Endodermal cell (in vitro differentiated cells): ENCODE measurements around the gene SIK2. TPM values are rescaled to one million over a fixed set of nuclear protein-coding genes. Genes with fewer than 3 reads are reported as not detected.
"Not testable (repeated sequence)": the region's sequence is repeated elsewhere in the genome, so short reads cannot be mapped to it uniquely, and the experiment has no call there.

Source experiments
- DNase-seq: peaks from one replicate; pipeline ENCODE4 v3.0.0-alpha.2; 2017
- H3K27ac ChIP-seq: 2 replicates; pipeline ENCODE4 v1.5.1; 2013; ENCODE audit warnings: mild to moderate bottlenecking, low read depth, low read length, moderate library complexity
- H3K27me3 ChIP-seq: 2 replicates; pipeline ENCODE4 v1.6.1; 2013; ENCODE audit warnings: mild to moderate bottlenecking, low read length, moderate library complexity; ENCODE audit not compliant: insufficient read depth, control insufficient read depth, poor library complexity, severe bottlenecking
- H3K36me3 ChIP-seq: 2 replicates; pipeline ENCODE4 v1.7.0; 2013; ENCODE audit warnings: mild to moderate bottlenecking, low read length, moderate library complexity; ENCODE audit not compliant: control insufficient read depth, insufficient read depth
- H3K4me1 ChIP-seq: one replicate; pipeline ENCODE4 v1.7.0; 2013; ENCODE audit warnings: low read length; ENCODE audit not compliant: control insufficient read depth, insufficient read depth
- H3K4me3 ChIP-seq: 2 replicates; pipeline ENCODE4 v1.5.1; 2013; ENCODE audit warnings: mild to moderate bottlenecking, low read length, moderate library complexity
- H3K9ac ChIP-seq: 2 replicates; pipeline ENCODE4 v1.6.1; 2013; ENCODE audit warnings: mild to moderate bottlenecking, low read length, moderate library complexity; ENCODE audit not compliant: poor library complexity, severe bottlenecking; ENCODE audit errors: extremely low read depth
- H3K9me3 ChIP-seq: 2 replicates; pipeline ENCODE4 v1.6.1; 2013; ENCODE audit warnings: mild to moderate bottlenecking, low read length, moderate library complexity; ENCODE audit not compliant: control insufficient read depth
- H3K27ac Mint-ChIP-seq: 2 replicates; pipeline ENCODE4 v1.8.0; 2020; ENCODE audit warnings: mixed read lengths
- H3K27me3 Mint-ChIP-seq: 2 replicates; pipeline ENCODE4 v1.8.0; 2021; ENCODE audit warnings: mild to moderate bottlenecking, mixed read lengths; ENCODE audit not compliant: insufficient read depth
- H3K36me3 Mint-ChIP-seq: 2 replicates; pipeline ENCODE4 v1.8.0; 2020; ENCODE audit warnings: low read depth, mixed read lengths
- H3K4me1 Mint-ChIP-seq: 2 replicates; pipeline ENCODE4 v1.8.0; 2020; ENCODE audit warnings: mixed read lengths
- H3K4me3 Mint-ChIP-seq: 2 replicates; pipeline ENCODE4 v1.8.0; 2020; ENCODE audit warnings: mild to moderate bottlenecking, moderate library complexity, mixed read lengths
- H3K9me3 Mint-ChIP-seq: 2 replicates; pipeline ENCODE4 v1.8.0; 2020; ENCODE audit warnings: mild to moderate bottlenecking, mixed read lengths
- CTCF ChIP-seq: fragments of 200-600 bp; sonication (generic); conservative IDR thresholded peaks from 2 replicates; pipeline ENCODE4 v1.5.0; 2021; ENCODE audit warnings: antibody characterized with exemption, mild to moderate bottlenecking
- WGBS, 2 experiments: methylation state at CpG; one replicate each; pipeline versions ENCODE4 v1.1.5 to v1.1.7; 2013; ENCODE audit warnings: missing lambda C conversion rate in 2 of 2, mixed read lengths in 1 of 2; ENCODE audit not compliant: insufficient coverage in 1 of 2, insufficient read length in 1 of 2; 5-methylcytosine and 5-hydroxymethylcytosine counted together
- total RNA-seq, 2 donors: library from RNA; stranded (reverse); fragmentation: NEBNext Ultra II Directional in 1 of 2; extraction: Animal tissue kit (Norgen Biotek cat#: 25700) in 1 of 2; gene quantifications; 2 replicates in 1 of 2; 3 replicates in 1 of 2; pipeline ENCODE4 v1.2.1, GENCODE V29; 2021

Gene SIK2
- total RNA-seq, 2 donors from 2014 or later: 13.2 to 13.4 TPM

GRCh38 chr11:111645657-111646316 lies 43.5 kb downstream of the SIK2 start:
- H3K4me3 Mint-ChIP-seq: no peak overlapping the region
- no peaks in the 10 kb centered on the region for H3K27me3 Mint-ChIP-seq

GRCh38 chr11:111651336-111651735 lies 49.1 kb downstream of the SIK2 start:
- H3K9me3 ChIP-seq, H3K27ac Mint-ChIP-seq, DNase-seq, H3K9ac ChIP-seq, H3K4me3 Mint-ChIP-seq, H3K4me1 ChIP-seq, H3K27me3 Mint-ChIP-seq, H3K4me3 ChIP-seq, H3K27me3 ChIP-seq, H3K4me1 Mint-ChIP-seq, H3K36me3 Mint-ChIP-seq, H3K36me3 ChIP-seq, H3K9me3 Mint-ChIP-seq, H3K27ac ChIP-seq: not testable (repeated sequence)
- 95 to 100% methylated on average over 2 to 5 of the region's 5 CpGs for WGBS, 2 experiments

More at GRCh38 chr11:111645657-111646316, 43.5 kb downstream of the SIK2 start:
- TF ChIP-seq CTCF: no peak
- Mint-ChIP-seq H3K27ac (no peak overlapping the region), H3K9me3 (no peaks in the 10 kb centered on the region), H3K4me1 (no peaks in the 10 kb centered on the region), H3K36me3 (peaks cover 4% of the 10 kb centered on the region)
- no peak overlapping the region for H3K9ac ChIP-seq
- no peak overlapping the region for H3K27ac ChIP-seq
- DNase-seq: no peak
- H3K36me3 ChIP-seq: peaks cover 4% of the 10 kb centered on the region
- no peaks in the 10 kb centered on the region for H3K27me3 ChIP-seq
- H3K4me3 ChIP-seq: no peak overlapping the region
- H3K9me3 ChIP-seq: no peaks in the 10 kb centered on the region
- 95 to 97% methylated on average over 3 to 9 of the region's 9 CpGs for WGBS, 2 experiments
- no peaks in the 10 kb centered on the region for H3K4me1 ChIP-seq

- peaks cover 2% of the 10 kb centered on the region for H3K36me3 ChIP-seq
- Mint-ChIP-seq H3K4me1 (no peaks in the 10 kb centered on the region), H3K36me3 (no peaks in the 10 kb centered on the region), H3K27ac (no peak overlapping the region), H3K27me3 (no peaks in the 10 kb centered on the region), H3K9me3 (no peaks in the 10 kb centered on the region), H3K4me3 (no peak overlapping the region)
- no peak for TF ChIP-seq CTCF
- no peak overlapping the region for H3K9ac ChIP-seq
- 94 to 98% methylated on average over 2 of the region's 2 CpGs for WGBS, 2 experiments
- no peak overlapping the region for H3K4me3 ChIP-seq
- H3K27ac ChIP-seq: no peak overlapping the region
- H3K27me3 ChIP-seq: no peaks in the 10 kb centered on the region
- DNase-seq: no peak
- no peaks in the 10 kb centered on the region for H3K4me1 ChIP-seq
- H3K9me3 ChIP-seq: no peaks in the 10 kb centered on the region
Observed at GRCh38 chr11:111652184-111652583, 49.9 kb downstream of the SIK2 start.

GRCh38 chr11:111654601-111655000 lies 52.4 kb downstream of the SIK2 start:
- H3K27ac Mint-ChIP-seq: no peak overlapping the region

More at GRCh38 chr11:111654601-111655000, 52.4 kb downstream of the SIK2 start:
- Mint-ChIP-seq H3K9me3 (no peaks in the 10 kb centered on the region), H3K27me3 (no peaks in the 10 kb centered on the region), H3K36me3 (no peaks in the 10 kb centered on the region), H3K4me1 (no peaks in the 10 kb centered on the region), H3K4me3 (no peak overlapping the region)
- H3K9me3 ChIP-seq: no peaks in the 10 kb centered on the region
- H3K27ac ChIP-seq: no peak overlapping the region
- no peak overlapping the region for H3K9ac ChIP-seq
- H3K36me3 ChIP-seq: peaks cover 2% of the 10 kb centered on the region
- H3K4me1 ChIP-seq: no peaks in the 10 kb centered on the region
- no peak overlapping the region for H3K4me3 ChIP-seq
- TF ChIP-seq CTCF: no peak
- DNase-seq: no peak
- no peaks in the 10 kb centered on the region for H3K27me3 ChIP-seq
